CD4-positive, alpha-beta T cell (primary cell): ENCODE measurements around the gene GCK. TPM values are rescaled to one million over a fixed set of nuclear protein-coding genes. Genes with fewer than 3 reads are reported as not detected.

Experiments
- ATAC-seq: fragments of 200-7000 bp; cut with Tn5 transposase; one replicate; pipeline ENCODE4 v1.10.0; 2022; ENCODE audit warnings: mild to moderate bottlenecking; ENCODE audit not compliant: poor library complexity
- CTCF ChIA-PET: fragments of 350-600 bp; sonication (Branson Sonifier 250); formaldehyde crosslinking; loops from one replicate; lab custom pipeline; 2021; ENCODE audit warnings: antibody characterized with exemption, inconsistent platforms; lab: Charles Lee
- POLR2A ChIA-PET: fragments of 350-600 bp; sonication (Branson Sonifier 250); formaldehyde crosslinking; loops from one replicate; lab custom pipeline; 2021; ENCODE audit warnings: antibody characterized with exemption, inconsistent platforms; lab: Charles Lee
- DNase-seq, 14 experiments: peaks; one replicate each; pipeline ENCODE4 v3.0.0-alpha.2; 2013 to 2020; ENCODE audit warnings: mixed read lengths in 2 of 14
- H3K27ac ChIP-seq, 2 donors: one replicate each; pipeline versions ENCODE4 v1.5.1 to v1.7.0; 2013; ENCODE audit warnings: low read length in 2 of 2, low read depth in 1 of 2, mild to moderate bottlenecking in 1 of 2
- H3K27me3 ChIP-seq, 2 experiments: 1 replicate in 1 of 2; 2 replicates in 1 of 2; pipeline versions ENCODE4 v1.6.1 to v1.7.0; 2013; ENCODE audit warnings: low read length in 2 of 2, control low read depth in 1 of 2, mild to moderate bottlenecking in 1 of 2, moderate library complexity in 1 of 2; ENCODE audit not compliant: insufficient read depth in 2 of 2, control insufficient read depth in 1 of 2
- H3K36me3 ChIP-seq: one replicate; pipeline ENCODE4 v1.6.1; 2013; ENCODE audit warnings: low read length, control low read depth; ENCODE audit not compliant: insufficient read depth
- H3K4me1 ChIP-seq: one replicate; pipeline ENCODE4 v1.6.1; 2013; ENCODE audit warnings: low read length, control low read depth; ENCODE audit not compliant: insufficient read depth
- H3K4me3 ChIP-seq: one replicate; pipeline ENCODE4 v1.5.1; 2013; ENCODE audit warnings: mild to moderate bottlenecking, low read length, moderate library complexity
- H3K9me3 ChIP-seq, 2 experiments: 1 replicate in 1 of 2; 2 replicates in 1 of 2; pipeline versions ENCODE4 v1.6.1 to v1.7.0; 2013; ENCODE audit warnings: low read length in 2 of 2, mild to moderate bottlenecking in 2 of 2, control low read depth in 1 of 2, moderate library complexity in 1 of 2; ENCODE audit not compliant: control insufficient read depth in 1 of 2, insufficient read depth in 1 of 2
- H3K27ac Mint-ChIP-seq: one replicate; pipeline ENCODE4 v1.8.0; 2020; ENCODE audit warnings: mixed read lengths
- H3K27me3 Mint-ChIP-seq: one replicate; pipeline ENCODE4 v1.8.0; 2021; ENCODE audit warnings: mixed read lengths
- H3K36me3 Mint-ChIP-seq: one replicate; pipeline ENCODE4 v1.8.0; 2021; ENCODE audit warnings: low read depth, mixed read lengths
- H3K4me1 Mint-ChIP-seq: one replicate; pipeline ENCODE4 v1.8.0; 2021; ENCODE audit warnings: low read depth, mixed read lengths
- H3K4me3 Mint-ChIP-seq: one replicate; pipeline ENCODE4 v1.8.0; 2020; ENCODE audit warnings: mild to moderate bottlenecking, mixed read lengths
- H3K9me3 Mint-ChIP-seq: one replicate; pipeline ENCODE4 v1.8.0; 2020; ENCODE audit warnings: mixed read lengths
- intact Hi-C, 2 experiments: fragments of 100-400 bp; cut with DNase I in 1 of 2; cut with micrococcal nuclease in 1 of 2; formaldehyde crosslinking; loops; one replicate each; pipeline versions ENCODE4 v1.15.1 to v1.9.0; 2023 to 2025; cut with DNase I, micrococcal nuclease
- total RNA-seq, 174 experiments: library from RNA in 2 of 174; stranded (reverse) in 2 of 174; gene quantifications; one replicate each; pipeline ENCODE4 v1.2.3 and lab custom pipeline; 2021 to 2026
- TF ChIP-seq, protein P1 (sequence below): fragments of 200-600 bp; IDR thresholded peaks from one replicate; pipeline ENCODE4 v1.8.0; 2022; ENCODE audit warnings: antibody characterized with exemption, mild to moderate bottlenecking

Gene GCK
- total RNA-seq, 2 experiments from 2014 or later, result 0.47 to 0.71 TPM

DNA sequence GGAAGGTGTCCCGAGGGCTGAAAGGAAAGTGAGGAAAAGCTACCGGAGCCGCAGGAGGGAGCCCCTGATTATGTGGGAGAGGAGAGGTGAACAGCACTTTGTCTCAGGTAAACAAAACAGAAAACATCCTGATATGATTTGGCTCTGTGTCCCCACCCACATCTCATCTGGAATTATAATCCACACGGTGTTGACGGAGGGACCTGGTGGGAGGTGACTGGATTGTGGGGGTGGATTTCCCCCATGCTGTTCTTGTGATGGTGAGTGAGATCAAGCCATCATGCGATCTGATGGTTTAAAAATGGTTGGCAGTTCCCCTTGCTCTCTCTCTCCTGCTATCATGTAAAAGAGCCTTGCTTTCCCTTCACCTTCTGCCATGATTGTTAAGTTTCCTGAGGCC lies 68.8 kb downstream of the GCK start:
- CTCF ChIA-PET, result no interaction called here
- H3K4me1 ChIP-seq, result peaks cover 27% of the 10 kb centered on the region
- no peaks in the 10 kb centered on the region for H3K27me3 ChIP-seq
- no peak overlapping the region for H3K4me3 ChIP-seq
- Mint-ChIP-seq H3K27me3 (no peaks in the 10 kb centered on the region), H3K4me1 (peaks cover 17% of the 10 kb centered on the region), H3K36me3 (peaks cover 45% of the 10 kb centered on the region), H3K9me3 (no peaks in the 10 kb centered on the region), H3K27ac (peak overlapping the region; percentile 53), H3K4me3 (peak overlapping the region; percentile 23)
- POLR2A ChIA-PET, result no interaction called here
- intact Hi-C loops, result loop anchor here in 1 of 2 experiments (5.0 to 10.0 kb wide), 4 partner anchors 73 to 364 kb away; partner anchors contain the start of gene YKT6
- no peaks in the 10 kb centered on the region for H3K9me3 ChIP-seq
- TF ChIP-seq, protein P1, sequence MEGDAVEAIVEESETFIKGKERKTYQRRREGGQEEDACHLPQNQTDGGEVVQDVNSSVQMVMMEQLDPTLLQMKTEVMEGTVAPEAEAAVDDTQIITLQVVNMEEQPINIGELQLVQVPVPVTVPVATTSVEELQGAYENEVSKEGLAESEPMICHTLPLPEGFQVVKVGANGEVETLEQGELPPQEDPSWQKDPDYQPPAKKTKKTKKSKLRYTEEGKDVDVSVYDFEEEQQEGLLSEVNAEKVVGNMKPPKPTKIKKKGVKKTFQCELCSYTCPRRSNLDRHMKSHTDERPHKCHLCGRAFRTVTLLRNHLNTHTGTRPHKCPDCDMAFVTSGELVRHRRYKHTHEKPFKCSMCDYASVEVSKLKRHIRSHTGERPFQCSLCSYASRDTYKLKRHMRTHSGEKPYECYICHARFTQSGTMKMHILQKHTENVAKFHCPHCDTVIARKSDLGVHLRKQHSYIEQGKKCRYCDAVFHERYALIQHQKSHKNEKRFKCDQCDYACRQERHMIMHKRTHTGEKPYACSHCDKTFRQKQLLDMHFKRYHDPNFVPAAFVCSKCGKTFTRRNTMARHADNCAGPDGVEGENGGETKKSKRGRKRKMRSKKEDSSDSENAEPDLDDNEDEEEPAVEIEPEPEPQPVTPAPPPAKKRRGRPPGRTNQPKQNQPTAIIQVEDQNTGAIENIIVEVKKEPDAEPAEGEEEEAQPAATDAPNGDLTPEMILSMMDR, result no peak
- no peak overlapping the region for H3K27ac ChIP-seq
- H3K36me3 ChIP-seq, result peaks cover 56% of the 10 kb centered on the region
- DNase-seq (no peak), ATAC-seq (no peak)

GRCh38 chr7:44119829-44120380 lies 69.3 kb downstream of the GCK start:
- POLR2A ChIA-PET, result no interaction called here
- intact Hi-C loops, result loop anchor here in 1 of 2 experiments (5.0 to 10.0 kb wide), 4 partner anchors 73 to 365 kb away; partner anchors contain the start of gene YKT6
- Mint-ChIP-seq H3K9me3 (no peaks in the 10 kb centered on the region), H3K4me1 (peaks cover 17% of the 10 kb centered on the region), H3K36me3 (peaks cover 50% of the 10 kb centered on the region), H3K27ac (peak overlapping the region; percentile 53), H3K27me3 (no peaks in the 10 kb centered on the region), H3K4me3 (peak overlapping the region; percentile 23)
- TF ChIP-seq, protein P1, result no peak
- peaks cover 27% of the 10 kb centered on the region for H3K4me1 ChIP-seq
- H3K36me3 ChIP-seq, result peaks cover 61% of the 10 kb centered on the region
- H3K27ac ChIP-seq, result no peak overlapping the region
- no peak for DNase-seq
- H3K27me3 ChIP-seq, result no peaks in the 10 kb centered on the region
- CTCF ChIA-PET, result no interaction called here
- H3K9me3 ChIP-seq, result no peaks in the 10 kb centered on the region
- no peak overlapping the region for H3K4me3 ChIP-seq
- no peak for ATAC-seq

DNA sequence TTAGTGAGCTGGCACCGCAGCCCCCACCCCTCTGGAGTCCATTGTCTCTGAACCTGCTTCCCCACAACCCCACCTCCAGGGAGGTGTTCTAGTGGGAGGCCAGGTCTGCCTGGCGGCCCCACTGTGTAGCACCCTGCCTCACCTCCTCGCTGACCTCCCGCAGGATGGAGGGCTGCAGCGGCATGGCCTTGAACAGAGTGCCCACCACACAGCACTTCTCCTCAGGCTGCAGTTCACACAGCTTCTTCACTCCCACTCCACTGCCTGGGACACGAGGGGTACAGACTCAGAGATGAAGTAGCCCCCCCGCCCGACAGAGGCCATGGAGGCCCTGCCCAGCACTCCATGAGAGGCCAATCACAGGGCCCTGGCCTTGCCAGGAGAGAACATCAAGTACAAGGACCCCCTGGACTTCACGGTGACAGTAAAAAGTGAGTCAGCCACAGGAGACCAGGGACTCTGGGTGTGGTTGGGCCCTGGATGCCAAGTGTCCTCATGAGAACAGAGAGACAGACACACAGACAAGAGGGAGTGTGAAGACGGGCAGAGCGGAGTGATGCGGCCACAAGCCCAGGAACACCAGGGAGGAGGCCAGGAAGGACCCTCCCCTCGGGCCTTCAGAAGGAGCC lies 71.3 kb downstream of the GCK start:
- intact Hi-C loops, result no loop called here
- Mint-ChIP-seq H3K9me3 (no peaks in the 10 kb centered on the region), H3K4me3 (no peak overlapping the region), H3K4me1 (peaks cover 16% of the 10 kb centered on the region), H3K27me3 (no peaks in the 10 kb centered on the region), H3K36me3 (peaks cover 64% of the 10 kb centered on the region), H3K27ac (no peak overlapping the region)
- peaks cover 0 to 2% of the 10 kb centered on the region in 2 experiments for H3K9me3 ChIP-seq
- H3K4me3 ChIP-seq, result no peak overlapping the region
- TF ChIP-seq, protein P1, result no peak
- H3K27me3 ChIP-seq, result no peaks in the 10 kb centered on the region
- H3K27ac ChIP-seq, result no peak overlapping the region
- no peak for DNase-seq
- ATAC-seq, result no peak
- POLR2A ChIA-PET, result no interaction called here
- H3K36me3 ChIP-seq, result peaks cover 63% of the 10 kb centered on the region
- CTCF ChIA-PET, result no interaction called here
- H3K4me1 ChIP-seq, result peaks cover 17% of the 10 kb centered on the region
